Thoracic aorta (tissue), 2 donors: ENCODE data around the gene CHD9. TPM values are rescaled to one million over a fixed set of nuclear protein-coding genes. Genes with fewer than 3 reads are reported as not detected.

Source experiments
- ATAC-seq: fragments of 150-250 bp; one replicate; pipeline ENCODE4 v1.8.0; 2017; ENCODE audit warnings: low read depth; ENCODE audit not compliant: insufficient number of reproducible peaks, low FRiP score
- DNase-seq: peaks from one replicate; pipeline ENCODE4 v3.0.0-alpha.2; 2020; ENCODE audit warnings: low spot score
- H3K27ac ChIP-seq, 2 donors: fragments of 200-600 bp; sonication (generic); 1 replicate in 1 of 2; 2 replicates in 1 of 2; pipeline ENCODE4 v1.5.1; 2016; ENCODE audit warnings: mild to moderate bottlenecking in 2 of 2, moderate library complexity in 2 of 2
- H3K27me3 ChIP-seq: fragments of 200-600 bp; sonication (generic); replicated peaks from 2 replicates; pipeline ENCODE4 v1.6.0; 2016; ENCODE audit warnings: mild to moderate bottlenecking; ENCODE audit not compliant: insufficient read depth
- H3K36me3 ChIP-seq: fragments of 200-600 bp; sonication (generic); one replicate; pipeline ENCODE4 v1.5.1; 2016
- H3K4me1 ChIP-seq, 2 donors: fragments of 200-600 bp; sonication (generic); 1 replicate in 1 of 2; 2 replicates in 1 of 2; pipeline versions ENCODE4 v1.5.1 to v1.6.0; 2016; ENCODE audit warnings: low read depth in 2 of 2, mild to moderate bottlenecking in 1 of 2; ENCODE audit not compliant: control insufficient read depth in 1 of 2
- H3K4me3 ChIP-seq: fragments of 200-600 bp; sonication (generic); 2 replicates; pipeline ENCODE4 v1.5.1; 2016; ENCODE audit warnings: mild to moderate bottlenecking
- H3K9me3 ChIP-seq: fragments of 200-600 bp; sonication (generic); 2 replicates; pipeline ENCODE4 v1.5.1; 2016
- total RNA-seq, 2 donors: library from RNA; depleted of rRNA; stranded (reverse); fragments of >200 nt; gene quantifications; one replicate each; pipeline versions ENCODE4 v1.1.0 to v1.2.3, GENCODE V29; 2016
- TF ChIP-seq, protein P1 (sequence below): fragments of 200-600 bp; sonication (generic); IDR thresholded peaks from one replicate; pipeline ENCODE4 v1.5.1; 2019; ENCODE audit warnings: antibody characterized with exemption

CHD9 gene
- total RNA-seq, 2 donors from 2014 or later, result 71.3 to 152 TPM

DNA sequence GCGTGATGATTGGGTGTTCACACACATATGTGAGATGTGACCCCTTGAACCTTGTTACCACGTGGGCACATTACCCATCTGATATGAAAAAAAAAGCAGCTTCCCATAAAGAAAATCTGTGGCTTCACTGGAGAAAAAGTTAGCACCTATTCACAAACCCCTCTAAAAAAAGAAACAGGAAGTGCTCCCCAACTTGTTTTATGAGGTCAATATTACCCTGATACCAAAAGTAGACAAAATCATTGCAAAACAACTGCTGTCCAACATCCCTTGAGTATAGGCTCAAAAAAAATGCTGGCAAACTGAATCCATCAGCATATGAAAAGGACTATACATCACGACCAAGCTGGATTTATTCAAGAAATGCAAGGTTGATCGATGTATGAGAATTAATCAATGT lies 279.8 kb downstream of the CHD9 start:
- Histone ChIP-seq H3K4me3 (no peak overlapping the region), H3K36me3 (no peaks in the 10 kb centered on the region)
- no peak for ATAC-seq

DNA sequence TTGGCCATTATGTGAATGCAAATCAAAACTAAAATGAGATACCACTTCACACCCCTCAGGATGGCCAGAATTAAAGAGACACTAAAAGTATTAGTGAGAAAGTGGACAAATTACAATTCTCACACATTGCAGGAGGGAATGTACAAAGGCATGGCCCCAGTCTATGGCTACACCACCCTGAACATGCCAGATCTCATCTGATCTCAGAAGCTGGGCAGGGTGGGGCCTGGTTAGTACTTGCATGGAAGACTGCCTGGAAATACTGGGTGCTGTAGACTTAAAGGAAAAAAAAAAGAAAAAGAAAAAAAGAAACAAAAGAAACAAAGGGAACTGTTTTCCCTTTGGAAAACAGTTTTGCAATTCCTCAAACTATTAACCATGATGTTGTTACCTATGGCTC lies 282.5 kb downstream of the CHD9 start:
- ATAC-seq (no peak), DNase-seq (no peak)
- H3K27ac ChIP-seq, result no peak overlapping the region
- no peaks in the 10 kb centered on the region for H3K4me1 ChIP-seq
- H3K27me3 ChIP-seq, result no peaks in the 10 kb centered on the region
- no peaks in the 10 kb centered on the region for H3K9me3 ChIP-seq
- no peak overlapping the region for H3K4me3 ChIP-seq
- no peaks in the 10 kb centered on the region for H3K36me3 ChIP-seq
- TF ChIP-seq, protein P1, sequence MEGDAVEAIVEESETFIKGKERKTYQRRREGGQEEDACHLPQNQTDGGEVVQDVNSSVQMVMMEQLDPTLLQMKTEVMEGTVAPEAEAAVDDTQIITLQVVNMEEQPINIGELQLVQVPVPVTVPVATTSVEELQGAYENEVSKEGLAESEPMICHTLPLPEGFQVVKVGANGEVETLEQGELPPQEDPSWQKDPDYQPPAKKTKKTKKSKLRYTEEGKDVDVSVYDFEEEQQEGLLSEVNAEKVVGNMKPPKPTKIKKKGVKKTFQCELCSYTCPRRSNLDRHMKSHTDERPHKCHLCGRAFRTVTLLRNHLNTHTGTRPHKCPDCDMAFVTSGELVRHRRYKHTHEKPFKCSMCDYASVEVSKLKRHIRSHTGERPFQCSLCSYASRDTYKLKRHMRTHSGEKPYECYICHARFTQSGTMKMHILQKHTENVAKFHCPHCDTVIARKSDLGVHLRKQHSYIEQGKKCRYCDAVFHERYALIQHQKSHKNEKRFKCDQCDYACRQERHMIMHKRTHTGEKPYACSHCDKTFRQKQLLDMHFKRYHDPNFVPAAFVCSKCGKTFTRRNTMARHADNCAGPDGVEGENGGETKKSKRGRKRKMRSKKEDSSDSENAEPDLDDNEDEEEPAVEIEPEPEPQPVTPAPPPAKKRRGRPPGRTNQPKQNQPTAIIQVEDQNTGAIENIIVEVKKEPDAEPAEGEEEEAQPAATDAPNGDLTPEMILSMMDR, result no peak

More for the DNA sequence above, 279.8 kb downstream of the CHD9 start:
- Histone ChIP-seq H3K27ac (no peak overlapping the region), H3K9me3 (peaks cover 3% of the 10 kb centered on the region), H3K4me1 (no peaks in the 10 kb centered on the region), H3K27me3 (no peaks in the 10 kb centered on the region)
- no peak for DNase-seq
- TF ChIP-seq, protein P1, result no peak

DNA sequence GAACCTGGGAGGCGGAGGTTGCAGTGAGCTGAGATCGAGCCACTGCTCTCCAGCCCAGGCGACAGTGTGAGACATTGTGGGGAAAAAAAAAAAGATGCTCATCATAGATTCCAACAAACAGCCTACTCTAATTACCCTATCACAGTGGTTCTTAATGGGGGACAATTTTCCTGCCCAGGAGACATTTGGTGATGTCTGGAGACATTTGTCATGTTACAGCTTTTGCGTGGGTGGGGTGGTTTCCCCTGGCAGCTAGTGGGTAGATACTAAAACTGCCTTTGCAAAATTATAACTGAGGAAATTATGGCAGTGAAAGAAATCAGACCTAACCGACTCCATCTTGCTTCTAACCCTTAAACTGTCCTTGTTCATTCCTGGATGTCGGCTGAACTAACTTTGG lies 287.0 kb downstream of the CHD9 start:
- H3K9me3 ChIP-seq, result no peaks in the 10 kb centered on the region
- no peak overlapping the region for H3K27ac ChIP-seq
- no peaks in the 10 kb centered on the region for H3K4me1 ChIP-seq
- no peaks in the 10 kb centered on the region for H3K36me3 ChIP-seq
- H3K27me3 ChIP-seq, result no peaks in the 10 kb centered on the region
- ATAC-seq (no peak), DNase-seq (no peak)
- TF ChIP-seq, protein P1, result no peak
- H3K4me3 ChIP-seq, result no peak overlapping the region

DNA sequence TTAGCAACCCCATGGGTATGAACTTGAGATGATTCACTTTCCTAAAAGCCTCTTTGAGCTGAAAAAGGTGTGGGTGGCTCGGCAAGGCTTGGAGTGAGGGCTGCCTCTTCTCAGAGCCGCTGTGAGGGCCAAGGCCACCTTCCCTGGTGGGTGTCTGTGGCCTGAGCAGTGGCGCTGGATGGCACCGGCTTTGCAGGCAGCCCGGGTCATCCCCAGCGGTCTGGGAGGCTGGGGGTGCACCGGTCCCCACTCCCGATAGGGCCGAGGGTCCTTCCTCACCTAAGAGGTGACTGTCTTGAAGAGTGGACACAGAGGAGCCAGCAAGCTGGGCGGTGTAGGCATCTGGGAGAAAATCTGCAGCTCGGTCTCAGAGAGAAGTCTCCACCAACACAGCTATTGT lies 300.3 kb downstream of the CHD9 start:
- Histone ChIP-seq H3K4me3 (no peak overlapping the region), H3K27ac (no peak overlapping the region), H3K9me3 (no peaks in the 10 kb centered on the region), H3K36me3 (no peaks in the 10 kb centered on the region), H3K27me3 (no peaks in the 10 kb centered on the region), H3K4me1 (no peaks in the 10 kb centered on the region)
- DNase-seq (no peak), ATAC-seq (no peak)
- TF ChIP-seq, protein P1, result no peak

DNA sequence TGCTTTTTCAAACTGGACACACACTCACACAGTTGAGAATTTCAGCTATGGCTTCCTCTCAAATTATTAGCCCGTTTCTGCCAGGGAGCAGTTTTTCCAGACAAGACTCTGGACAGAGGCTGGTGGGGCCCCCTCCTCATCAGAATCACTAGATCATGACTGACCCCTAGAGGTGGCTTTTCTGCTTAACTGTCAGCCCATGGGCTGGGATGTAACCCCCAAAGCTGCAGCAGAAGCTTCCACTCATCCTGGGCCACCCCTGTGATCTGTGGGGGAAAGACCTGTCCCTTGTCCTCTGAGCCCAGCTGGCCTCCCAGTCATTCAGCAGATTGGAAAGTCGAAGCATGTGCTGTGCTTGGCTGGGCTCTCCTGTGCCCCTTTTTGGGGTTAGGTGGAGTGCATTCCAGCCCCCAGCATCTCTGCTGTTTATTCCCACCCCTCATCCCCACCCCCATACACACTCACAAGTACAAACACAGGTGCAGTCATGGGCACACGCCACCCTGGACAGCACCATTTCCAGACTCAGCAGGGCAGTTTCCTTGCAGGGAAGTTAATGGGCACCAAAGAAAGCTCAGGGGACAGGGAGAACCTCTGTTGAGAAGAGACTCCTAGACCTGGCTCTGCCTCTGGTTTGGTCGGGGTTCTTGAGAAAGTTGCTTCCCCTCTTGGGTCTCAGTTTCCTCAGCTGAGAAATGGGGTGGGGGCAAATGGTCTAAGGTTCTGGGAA lies 301.9 kb downstream of the CHD9 start:
- ATAC-seq, result no peak
- TF ChIP-seq, protein P1, result no peak
- no peaks in the 10 kb centered on the region for H3K36me3 ChIP-seq
- H3K4me3 ChIP-seq, result no peak overlapping the region
- no peaks in the 10 kb centered on the region for H3K27me3 ChIP-seq
- DNase-seq, result no peak
- no peaks in the 10 kb centered on the region for H3K4me1 ChIP-seq
- no peaks in the 10 kb centered on the region for H3K9me3 ChIP-seq
- H3K27ac ChIP-seq, result no peak overlapping the region
